Esophagus squamous epithelium (tissue), 4 donors: ENCODE results near the gene KNSTRN.

Experiments
- POLR2A ChIP-seq, 4 donors: fragments of 450-650 bp; IDR thresholded peaks; one replicate each; pipeline ENCODE4 v1.6.1; 2017; ENCODE audit warnings: antibody characterized with exemption in 4 of 4, mild to moderate bottlenecking in 4 of 4, moderate library complexity in 3 of 4
- TF ChIP-seq, protein P1 (sequence below), 6 experiments: fragments of 450-650 bp in 4 of 6; fragments of 200-600 bp in 2 of 6; sonication (generic) in 2 of 6; IDR thresholded peaks; one replicate each; pipeline ENCODE4 v1.5.1; 2016 to 2019; ENCODE audit warnings: antibody characterized with exemption in 6 of 6, mild to moderate bottlenecking in 4 of 6, moderate library complexity in 4 of 6

- no peak for TF ChIP-seq POLR2A (IDR thresholded peaks at IDR 0.05)
- TF ChIP-seq, protein P1, sequence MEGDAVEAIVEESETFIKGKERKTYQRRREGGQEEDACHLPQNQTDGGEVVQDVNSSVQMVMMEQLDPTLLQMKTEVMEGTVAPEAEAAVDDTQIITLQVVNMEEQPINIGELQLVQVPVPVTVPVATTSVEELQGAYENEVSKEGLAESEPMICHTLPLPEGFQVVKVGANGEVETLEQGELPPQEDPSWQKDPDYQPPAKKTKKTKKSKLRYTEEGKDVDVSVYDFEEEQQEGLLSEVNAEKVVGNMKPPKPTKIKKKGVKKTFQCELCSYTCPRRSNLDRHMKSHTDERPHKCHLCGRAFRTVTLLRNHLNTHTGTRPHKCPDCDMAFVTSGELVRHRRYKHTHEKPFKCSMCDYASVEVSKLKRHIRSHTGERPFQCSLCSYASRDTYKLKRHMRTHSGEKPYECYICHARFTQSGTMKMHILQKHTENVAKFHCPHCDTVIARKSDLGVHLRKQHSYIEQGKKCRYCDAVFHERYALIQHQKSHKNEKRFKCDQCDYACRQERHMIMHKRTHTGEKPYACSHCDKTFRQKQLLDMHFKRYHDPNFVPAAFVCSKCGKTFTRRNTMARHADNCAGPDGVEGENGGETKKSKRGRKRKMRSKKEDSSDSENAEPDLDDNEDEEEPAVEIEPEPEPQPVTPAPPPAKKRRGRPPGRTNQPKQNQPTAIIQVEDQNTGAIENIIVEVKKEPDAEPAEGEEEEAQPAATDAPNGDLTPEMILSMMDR (IDR thresholded peaks at IDR 0.05), result no peak
These were observed 37.2 kb upstream of the KNSTRN start for GRCh38 chr15:40345225-40345866.
